Muscle layer of duodenum (tissue), 2 donors: Measurements from ENCODE around the gene TBC1D3B.
"Not testable (repeated sequence)": the region's sequence is repeated elsewhere in the genome, so short reads cannot be mapped to it uniquely, and the experiment has no call there.

Experiments used
- H3K27ac ChIP-seq: one replicate; pipeline ENCODE4 v1.7.0; 2013; ENCODE audit warnings: mild to moderate bottlenecking, low read length
- H3K27me3 ChIP-seq: one replicate; pipeline ENCODE4 v1.7.0; 2013; ENCODE audit warnings: low read depth, mild to moderate bottlenecking, control low read depth, low read length
- H3K36me3 ChIP-seq, 2 donors: one replicate each; pipeline ENCODE4 v1.7.0; 2013; ENCODE audit warnings: low read length in 2 of 2, control low read depth in 1 of 2, mild to moderate bottlenecking in 1 of 2; ENCODE audit not compliant: insufficient read depth in 2 of 2, control insufficient read depth in 1 of 2
- H3K4me1 ChIP-seq, 2 donors: one replicate each; pipeline ENCODE4 v1.7.0; 2013; ENCODE audit warnings: low read length in 2 of 2, mild to moderate bottlenecking in 2 of 2, control low read depth in 1 of 2, moderate library complexity in 1 of 2; ENCODE audit not compliant: insufficient read depth in 2 of 2, control insufficient read depth in 1 of 2
- H3K4me3 ChIP-seq, 2 donors: one replicate each; pipeline ENCODE4 v1.7.0; 2013; ENCODE audit warnings: low read length in 2 of 2, low read depth in 1 of 2, mild to moderate bottlenecking in 1 of 2
- H3K9me3 ChIP-seq, 2 donors: one replicate each; pipeline ENCODE4 v1.7.0; 2013; ENCODE audit warnings: low read length in 2 of 2, control low read depth in 1 of 2, mild to moderate bottlenecking in 1 of 2; ENCODE audit not compliant: control insufficient read depth in 1 of 2
- donor health status: healthy.

Gene TBC1D3B

DNA sequence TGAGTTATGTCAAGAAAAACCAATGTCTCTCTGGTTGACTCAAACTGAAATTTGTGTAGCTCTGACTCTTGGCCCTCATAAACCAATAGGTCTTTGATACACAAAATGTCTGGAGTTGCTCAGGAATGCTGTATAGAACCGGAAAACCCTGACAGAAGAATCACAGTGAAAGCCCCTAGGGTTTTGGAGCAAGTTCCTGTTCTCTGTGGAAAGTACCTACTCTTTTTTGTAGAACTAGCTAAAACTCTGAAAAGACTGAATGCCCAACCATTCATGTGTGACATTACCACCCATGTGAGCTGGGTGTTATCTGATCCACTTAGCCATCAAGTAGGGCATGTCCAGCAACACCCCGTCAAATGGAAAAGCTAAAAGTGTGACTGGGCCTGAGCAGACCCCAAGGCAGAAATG lies 44.0 kb downstream of the TBC1D3B start:
- Histone ChIP-seq H3K27ac (no peak overlapping the region), H3K36me3 (no peaks in the 10 kb centered on the region), H3K4me1 (no peaks in the 10 kb centered on the region), H3K9me3 (no peaks in the 10 kb centered on the region), H3K4me3 (no peak overlapping the region), H3K27me3 (no peaks in the 10 kb centered on the region)

DNA sequence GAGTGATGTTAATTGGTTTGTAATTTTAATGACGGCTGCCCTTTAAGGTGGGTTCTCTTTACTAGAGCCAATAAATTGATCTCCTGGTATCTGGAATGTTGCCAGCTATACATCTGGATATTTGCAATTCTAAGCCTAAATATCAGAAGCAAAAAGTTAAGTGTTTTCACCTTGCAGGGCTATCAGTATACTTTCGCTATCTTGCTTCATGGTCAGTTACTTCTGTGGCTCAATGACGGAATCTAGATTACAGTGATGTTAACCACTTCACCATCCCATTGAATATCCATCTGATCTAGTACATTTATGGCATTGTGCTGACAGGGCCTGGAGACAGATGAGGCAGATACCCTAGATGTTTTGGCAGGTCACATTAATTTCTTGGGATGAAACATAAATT lies 44.5 kb downstream of the TBC1D3B start:
- H3K27ac ChIP-seq: no peak overlapping the region
- H3K4me1 ChIP-seq: no peaks in the 10 kb centered on the region
- H3K4me3 ChIP-seq: no peak overlapping the region
- no peaks in the 10 kb centered on the region for H3K9me3 ChIP-seq
- no peaks in the 10 kb centered on the region for H3K36me3 ChIP-seq
- H3K27me3 ChIP-seq: no peaks in the 10 kb centered on the region

DNA sequence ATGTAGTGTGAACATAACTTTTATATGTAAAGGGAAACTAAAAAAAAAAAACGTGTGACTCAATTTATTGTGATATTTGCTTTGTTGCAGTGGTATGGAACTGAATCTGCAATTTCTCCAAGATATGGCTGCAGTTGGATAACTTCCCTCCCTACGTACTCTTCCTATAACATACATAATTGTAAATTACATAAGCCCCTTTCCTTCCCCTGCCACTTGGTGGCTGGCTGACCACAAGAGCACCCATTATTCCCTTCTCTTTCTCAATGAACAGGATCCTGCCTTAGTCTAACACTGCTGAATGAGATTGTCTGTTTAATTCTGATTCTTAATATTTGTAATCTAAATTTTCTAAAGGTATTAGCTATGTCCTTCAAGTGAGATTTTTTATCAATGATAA lies 45.0 kb downstream of the TBC1D3B start:
- no peaks in the 10 kb centered on the region for H3K9me3 ChIP-seq
- H3K36me3 ChIP-seq: no peaks in the 10 kb centered on the region
- H3K27me3 ChIP-seq: no peaks in the 10 kb centered on the region
- H3K4me3 ChIP-seq: no peak overlapping the region
- H3K27ac ChIP-seq: no peak overlapping the region
- no peaks in the 10 kb centered on the region for H3K4me1 ChIP-seq

DNA sequence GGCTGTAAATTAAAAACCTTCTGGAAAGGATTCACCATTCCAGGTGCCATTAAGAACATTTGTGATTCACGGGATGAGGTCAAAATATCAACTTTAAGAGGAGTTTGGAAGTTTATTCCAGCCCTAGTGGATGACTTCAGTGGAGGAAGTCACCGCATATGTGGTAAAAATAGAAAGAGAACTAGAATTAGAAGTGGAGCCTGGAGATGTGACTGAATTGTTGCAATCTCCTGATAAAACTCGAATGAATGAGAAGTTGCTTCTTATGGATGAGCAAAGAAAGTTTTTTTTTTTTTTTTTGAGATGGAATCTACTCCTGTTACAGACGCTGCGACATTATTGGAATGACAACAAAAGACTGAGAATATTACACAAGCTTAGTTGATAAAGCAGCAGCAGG lies 46.1 kb downstream of the TBC1D3B start:
- H3K4me1 ChIP-seq: no peaks in the 10 kb centered on the region
- no peaks in the 10 kb centered on the region for H3K27me3 ChIP-seq
- H3K27ac ChIP-seq: no peak overlapping the region

DNA sequence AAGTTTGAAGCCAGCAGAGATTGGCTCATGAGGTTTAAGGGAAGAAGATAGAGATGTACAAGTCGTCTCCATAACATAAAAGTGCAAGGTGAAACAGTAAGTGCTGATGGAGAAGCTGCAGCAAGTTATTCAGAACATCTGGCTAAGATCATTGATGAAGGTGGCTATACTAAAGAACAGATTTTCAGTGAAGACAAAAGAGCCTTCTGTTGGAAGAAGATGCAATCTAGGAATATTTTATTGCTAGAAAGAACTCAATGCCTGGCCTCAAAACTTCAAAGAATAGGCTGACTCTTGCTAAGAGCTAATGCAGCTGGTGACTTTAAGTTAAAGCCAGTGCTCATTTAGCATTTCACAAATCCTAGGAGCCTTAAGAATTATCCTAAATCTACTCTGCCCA lies 46.8 kb downstream of the TBC1D3B start:
- H3K27me3 ChIP-seq: no peaks in the 10 kb centered on the region
- H3K4me1 ChIP-seq: no peaks in the 10 kb centered on the region
- peaks cover 0 to 14% of the 10 kb centered on the region in 2 donors for H3K9me3 ChIP-seq
- H3K36me3 ChIP-seq: no peaks in the 10 kb centered on the region
- H3K4me3 ChIP-seq: no peak overlapping the region
- no peak overlapping the region for H3K27ac ChIP-seq

More for the DNA sequence above, 46.1 kb downstream of the TBC1D3B start:
- no peaks in the 10 kb centered on the region for H3K36me3 ChIP-seq
- peaks cover 0 to 8% of the 10 kb centered on the region in 2 donors for H3K9me3 ChIP-seq
- no peak overlapping the region for H3K4me3 ChIP-seq

DNA sequence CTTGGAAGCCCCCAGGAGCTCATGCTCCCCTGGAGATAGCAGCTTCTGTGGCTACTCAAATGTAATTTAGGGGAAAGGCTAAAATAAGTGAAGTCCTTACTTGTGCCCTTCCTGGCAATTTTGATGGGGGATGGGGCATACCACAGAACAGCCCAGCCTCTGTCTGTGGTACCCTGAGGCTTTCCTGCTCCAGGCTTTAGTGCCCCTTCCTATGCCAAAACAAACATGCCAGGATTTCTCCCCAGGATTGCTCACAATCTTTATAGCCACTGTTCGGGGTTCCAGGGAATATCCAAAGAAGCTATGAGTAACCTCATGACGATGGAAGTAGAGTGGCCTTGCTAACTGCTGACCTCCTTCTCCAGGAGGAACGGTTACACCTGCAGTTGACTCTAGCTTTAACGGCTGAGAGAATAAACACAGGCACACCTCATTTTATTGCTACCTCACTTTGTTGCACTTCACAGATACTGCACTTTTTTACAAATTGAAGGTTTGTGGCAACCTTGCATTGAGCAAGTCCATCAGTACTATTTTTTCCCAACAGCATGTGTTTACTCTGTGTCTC lies 47.9 kb downstream of the TBC1D3B start:
- Histone ChIP-seq H3K27ac (no peak overlapping the region), H3K36me3 (no peaks in the 10 kb centered on the region), H3K9me3 (peaks cover 0 to 14% of the 10 kb centered on the region in 2 donors), H3K4me3 (no peak overlapping the region), H3K4me1 (no peaks in the 10 kb centered on the region), H3K27me3 (no peaks in the 10 kb centered on the region)

DNA sequence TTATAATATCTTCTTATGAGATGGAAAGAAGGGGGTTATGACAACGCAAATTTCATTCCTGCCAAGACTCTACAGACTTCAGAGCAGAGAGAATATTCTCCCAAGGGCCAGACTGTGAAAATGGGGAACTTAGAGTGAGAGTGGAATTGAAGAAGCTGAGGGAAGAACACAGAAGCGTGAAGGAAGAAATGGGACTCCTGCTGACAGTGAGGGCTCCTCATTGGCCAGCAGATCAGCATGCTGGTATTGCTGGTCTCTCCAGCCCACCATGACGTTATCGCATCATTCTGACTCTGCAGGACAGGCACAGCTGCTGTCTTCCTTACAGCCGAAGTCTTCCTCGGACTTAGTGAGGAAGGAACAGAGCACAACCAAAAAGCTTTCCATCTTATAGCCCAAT lies 48.5 kb downstream of the TBC1D3B start:
- Histone ChIP-seq H3K4me1 (no peaks in the 10 kb centered on the region), H3K4me3 (no peak overlapping the region), H3K27ac (no peak overlapping the region)

DNA sequence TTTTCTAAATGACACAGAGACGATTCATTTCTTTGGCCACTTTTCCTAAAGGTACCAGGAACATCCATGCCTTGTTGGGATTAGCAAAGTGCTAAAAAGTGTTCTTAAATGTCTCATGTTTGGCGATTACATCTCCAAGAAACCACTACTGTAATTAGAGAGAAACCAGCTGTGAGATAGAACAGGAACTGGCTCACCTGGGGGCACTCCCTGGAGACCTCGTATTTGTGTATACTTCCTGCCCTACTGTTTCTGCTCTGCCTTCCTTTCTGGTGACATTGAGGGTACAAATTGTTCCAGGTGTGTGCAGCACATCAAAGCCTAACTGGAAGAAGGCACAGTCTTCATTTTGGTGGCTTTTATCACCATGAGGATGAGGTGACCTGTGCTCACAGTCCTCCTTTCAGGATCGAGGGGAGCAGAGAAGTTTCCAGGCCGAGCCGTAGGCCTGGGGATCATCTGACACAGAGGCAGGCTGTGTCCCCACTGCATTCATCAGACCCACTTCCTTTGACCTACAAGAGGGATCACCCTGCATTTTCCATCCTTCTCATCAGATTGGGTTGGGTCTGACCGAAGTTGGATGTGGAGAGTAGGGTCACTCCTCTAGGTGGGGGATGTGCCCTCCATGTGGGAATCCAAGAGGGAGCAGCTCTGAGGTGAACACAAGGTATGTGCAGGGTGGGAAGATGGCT lies 49.1 kb downstream of the TBC1D3B start:
- H3K4me3 ChIP-seq: no peak overlapping the region
- H3K27ac ChIP-seq: no peak overlapping the region

More for the DNA sequence above, 48.5 kb downstream of the TBC1D3B start:
- H3K9me3 ChIP-seq: peaks cover 0 to 14% of the 10 kb centered on the region in 2 donors
- no peaks in the 10 kb centered on the region for H3K27me3 ChIP-seq
- H3K36me3 ChIP-seq: no peaks in the 10 kb centered on the region

DNA sequence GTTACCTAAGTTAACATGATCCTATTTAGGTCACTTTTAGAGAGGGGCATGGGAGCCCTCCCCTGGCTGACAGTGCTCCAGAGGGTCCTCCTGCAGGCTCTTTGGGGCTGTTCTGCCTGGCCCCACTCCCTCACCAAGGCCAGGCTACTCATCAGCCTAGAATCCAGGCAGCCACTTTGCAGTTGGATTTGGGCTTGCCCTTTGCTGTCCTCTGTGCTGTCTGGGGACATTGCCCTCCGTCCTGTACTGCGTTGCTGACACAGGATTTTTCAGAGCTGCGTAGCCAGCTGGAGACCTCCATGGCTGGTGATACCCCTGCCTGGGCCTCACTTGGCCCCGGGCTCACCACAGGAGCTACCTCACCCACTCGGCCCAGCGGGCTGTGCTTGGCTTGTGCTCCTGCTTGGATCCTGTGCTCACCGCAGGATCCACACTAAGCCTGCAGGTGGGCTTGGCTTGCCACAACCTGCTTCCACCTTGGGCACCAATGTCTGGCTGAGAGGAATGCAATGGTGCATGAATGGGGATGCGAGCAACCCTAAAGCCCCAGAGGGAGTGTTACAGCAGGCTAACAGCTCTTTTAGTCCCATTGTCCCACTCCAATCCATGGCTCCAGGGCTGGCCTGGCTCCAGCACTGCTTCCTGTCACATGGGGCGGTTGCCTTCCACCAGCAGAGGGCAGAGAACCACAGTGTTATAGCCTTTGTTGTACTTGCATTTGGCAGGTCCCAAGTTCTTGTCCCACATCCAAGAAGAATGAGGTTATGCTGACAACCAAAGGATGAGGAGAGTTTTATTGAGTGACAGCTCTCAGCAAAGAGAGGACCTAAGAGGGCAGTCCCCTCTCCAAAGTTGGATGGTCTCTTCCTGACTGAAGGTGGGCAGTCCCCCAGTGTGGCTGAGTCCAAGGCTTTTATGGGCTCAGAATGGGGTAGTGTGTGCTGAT lies 51.3 kb downstream of the TBC1D3B start:
- H3K27me3 ChIP-seq: no peaks in the 10 kb centered on the region
- H3K4me1 ChIP-seq: no peaks in the 10 kb centered on the region
- H3K27ac ChIP-seq: no peak overlapping the region
- peaks cover 0 to 14% of the 10 kb centered on the region in 2 donors for H3K9me3 ChIP-seq
- no peak overlapping the region for H3K4me3 ChIP-seq
- H3K36me3 ChIP-seq: no peaks in the 10 kb centered on the region

More for the DNA sequence above, 49.1 kb downstream of the TBC1D3B start:
- no peaks in the 10 kb centered on the region for H3K27me3 ChIP-seq
- no peaks in the 10 kb centered on the region for H3K36me3 ChIP-seq
- H3K4me1 ChIP-seq: no peaks in the 10 kb centered on the region
- H3K9me3 ChIP-seq: peaks cover 0 to 14% of the 10 kb centered on the region in 2 donors

DNA sequence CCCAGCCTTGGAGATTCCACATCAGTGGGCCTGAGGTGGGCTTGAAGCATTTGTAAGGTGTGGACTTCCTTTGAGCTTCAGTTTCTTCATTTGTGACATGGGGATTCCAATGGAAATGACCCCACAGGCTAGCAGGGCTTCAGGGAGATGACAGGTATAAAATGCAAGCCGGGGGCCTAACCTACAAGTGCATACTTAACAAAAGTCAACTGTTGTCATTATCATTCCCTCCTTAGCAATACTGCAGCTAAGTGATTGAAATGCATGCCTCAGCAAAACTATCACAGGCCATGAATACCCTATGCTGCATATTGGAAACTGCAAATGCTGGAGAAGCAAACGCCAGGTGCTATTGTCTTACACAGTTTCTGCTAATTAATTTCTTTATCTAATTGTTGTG lies 53.0 kb downstream of the TBC1D3B start:
- Histone ChIP-seq H3K27me3 (no peaks in the 10 kb centered on the region), H3K4me1 (no peaks in the 10 kb centered on the region), H3K27ac (no peak overlapping the region), H3K4me3 (no peak overlapping the region), H3K36me3 (no peaks in the 10 kb centered on the region), H3K9me3 (peaks cover 0 to 14% of the 10 kb centered on the region in 2 donors)

DNA sequence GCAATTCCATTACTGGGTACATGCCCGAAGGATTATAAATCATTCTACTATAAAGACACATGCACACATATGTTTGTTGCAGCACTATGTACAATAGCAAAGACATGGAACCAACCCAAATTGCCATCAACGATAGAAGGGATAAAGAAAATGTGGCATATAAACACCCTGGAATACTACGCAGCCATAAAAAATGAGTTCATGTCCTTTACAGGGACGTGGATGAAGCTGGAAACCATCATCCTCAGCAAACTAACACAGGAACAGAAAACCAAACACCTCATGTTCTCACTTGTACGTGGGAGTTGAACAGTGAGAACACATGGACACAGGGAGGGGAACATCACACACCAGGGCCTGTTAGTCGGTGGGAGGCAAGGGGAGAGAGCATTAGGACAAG lies 55.3 kb downstream of the TBC1D3B start:
- not testable (repeated sequence) for H3K36me3 ChIP-seq, H3K27ac ChIP-seq, H3K4me3 ChIP-seq, H3K4me1 ChIP-seq, H3K27me3 ChIP-seq
- H3K9me3 ChIP-seq: peaks cover 0 to 13% of the 10 kb centered on the region in 2 donors
